GM12874 (cell line): ENCODE results near the gene EXTL1.

Source experiments
- CTCF ChIP-seq: IDR thresholded peaks from 2 replicates; pipeline ENCODE4 v1.5.1; 2011; ENCODE audit warnings: low read depth, mild to moderate bottlenecking, control low read depth, low read length, moderate library complexity; ENCODE audit not compliant: insufficient read depth

The EXTL1 gene

GRCh38 chr1:26022404-26022779, 817 bp downstream of the EXTL1 start:
- TF ChIP-seq CTCF = no peak

DNA sequence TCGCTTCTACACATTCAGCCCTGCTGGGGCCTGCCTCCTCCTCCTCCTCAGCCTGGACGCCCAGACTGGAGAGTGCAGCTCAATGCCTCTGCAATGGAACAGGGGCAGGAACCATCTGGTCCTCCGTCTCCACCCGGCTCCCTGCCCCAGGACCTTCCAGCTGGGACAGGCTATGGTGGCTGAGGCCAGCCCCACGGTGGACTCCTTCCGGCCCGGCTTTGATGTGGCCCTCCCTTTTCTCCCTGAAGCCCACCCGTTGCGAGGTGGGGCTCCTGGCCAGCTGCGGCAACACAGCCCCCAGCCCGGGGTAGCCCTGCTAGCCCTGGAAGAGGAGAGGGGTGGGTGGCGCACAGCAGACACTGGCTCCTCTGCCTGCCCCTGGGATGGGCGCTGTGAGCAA, 1.4 kb downstream of the EXTL1 start:
- no peak for TF ChIP-seq CTCF

DNA sequence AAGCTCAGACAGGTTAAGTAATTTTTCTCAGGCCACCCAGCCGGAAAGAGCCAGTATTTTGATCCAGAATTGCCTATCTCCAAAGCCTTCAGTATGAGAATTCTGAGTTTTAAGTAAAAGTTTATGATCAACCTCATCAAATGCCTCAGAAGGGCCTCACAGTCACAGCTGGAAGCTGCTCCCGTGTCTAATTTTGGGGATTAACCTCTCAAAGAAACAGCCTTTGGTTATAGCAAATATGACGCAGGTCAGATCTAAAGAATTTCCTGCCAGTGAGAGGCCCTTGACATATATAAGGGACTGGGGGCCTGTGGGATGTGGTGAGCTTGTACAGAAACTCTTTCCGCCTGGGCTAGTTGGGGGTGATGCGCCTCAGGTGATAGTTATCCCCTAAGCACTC, 2.3 kb downstream of the EXTL1 start:
- TF ChIP-seq CTCF = no peak

GRCh38 chr1:26025060-26025459, 3.5 kb downstream of the EXTL1 start:
- no peak for TF ChIP-seq CTCF

DNA sequence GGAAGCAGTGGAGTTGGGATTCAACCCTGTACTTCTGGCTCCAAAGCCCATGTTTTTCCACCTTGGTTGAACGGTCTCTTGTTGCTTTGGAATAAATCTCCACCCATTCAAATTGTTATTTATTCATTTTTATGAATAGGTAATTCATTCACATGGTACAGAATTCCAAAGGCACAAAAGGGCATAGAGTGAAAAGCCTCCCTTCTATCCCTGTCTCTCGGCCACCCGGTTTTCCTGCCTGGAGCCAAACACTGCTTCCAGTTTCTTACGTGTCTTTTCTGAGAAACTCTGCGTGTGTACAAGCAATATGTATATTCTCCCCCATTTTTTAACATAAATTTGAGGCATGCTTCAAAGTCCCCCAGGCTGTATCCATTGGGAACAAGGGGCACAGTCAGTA, 3.9 kb downstream of the EXTL1 start:
- TF ChIP-seq CTCF = no peak

DNA sequence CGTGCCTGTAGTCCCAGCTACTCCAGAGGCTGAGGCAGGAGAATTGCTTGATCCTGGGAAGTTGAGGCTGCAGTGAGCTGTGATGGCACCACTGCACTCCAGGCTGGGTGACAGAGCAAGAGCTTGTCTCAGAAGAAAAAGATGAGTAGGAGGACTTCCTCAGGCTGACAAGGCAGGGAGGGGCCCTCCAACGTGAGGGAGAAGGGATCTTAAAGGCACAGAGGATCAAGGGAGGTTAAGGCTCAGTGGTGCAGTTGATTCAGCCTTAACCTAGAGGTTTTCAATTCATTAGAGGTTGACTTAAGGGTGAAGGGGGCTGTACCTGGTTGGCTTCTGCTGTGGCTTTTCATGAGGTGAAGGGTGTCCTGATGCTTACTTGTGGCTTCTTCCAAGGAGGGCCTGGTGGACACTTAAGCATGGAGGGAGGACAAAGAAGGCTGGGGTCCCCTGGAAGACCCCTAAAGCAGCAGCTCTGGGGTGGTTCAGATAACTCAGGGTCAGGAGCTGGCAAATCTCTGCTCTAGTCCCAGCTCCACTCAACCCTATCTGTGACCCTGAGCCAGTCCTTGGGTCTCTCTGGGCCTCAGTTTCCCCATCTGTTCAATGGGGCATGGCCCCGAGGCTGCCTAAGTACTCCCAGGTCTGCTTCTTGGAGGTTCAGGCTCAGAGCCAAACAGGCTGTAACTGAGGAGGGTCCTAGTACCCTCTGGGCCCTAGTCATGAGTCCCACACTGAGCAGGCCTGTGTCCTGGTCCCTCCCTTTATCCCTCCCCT, 6.3 kb downstream of the EXTL1 start:
- TF ChIP-seq CTCF = no peak

- no peak for TF ChIP-seq CTCF
Measured at GRCh38 chr1:26028490-26028980, 7.0 kb downstream of the EXTL1 start.
